Caco-2 (cell line): ENCODE measurements around the gene MYLK2. TPM values are rescaled to one million over a fixed set of nuclear protein-coding genes. Genes with fewer than 3 reads are reported as not detected.

ENCODE experiments used
- BruUV-seq: library from RNA; stranded (reverse); fragments of 400-500 nt; replicated peaks from 2 replicates; lab custom pipeline; 2021; lab: Mats Ljungman, UMichigan
- CTCF ChIA-PET: fragments of 300-600 bp; sonication (Branson Sonifier 250); formaldehyde crosslinking; loops from one replicate; lab custom pipeline; 2022; ENCODE audit warnings: antibody characterized with exemption; lab: Charles Lee
- POLR2A ChIA-PET: fragments of 300-600 bp; sonication (Branson Sonifier 250); formaldehyde crosslinking; loops from one replicate; lab custom pipeline; 2022; ENCODE audit warnings: antibody characterized with exemption; lab: Charles Lee
- DNase-seq, 2 experiments: peaks; one replicate each; pipeline versions ENCODE4 v3.0.0 to v3.0.0-alpha.2; 2020 to 2022
- H3K27me3 ChIP-seq: replicated peaks from 2 replicates; pipeline ENCODE4 v1.6.0; 2011; ENCODE audit warnings: low read length; ENCODE audit not compliant: control insufficient read depth, insufficient read depth
- H3K36me3 ChIP-seq: 2 replicates; pipeline ENCODE4 v1.5.1; 2011; ENCODE audit warnings: low read length; ENCODE audit not compliant: control insufficient read depth, insufficient read depth
- H3K4me1 ChIP-seq: fragments of 250-450 bp; sonication (Bioruptor Pico); 2 replicates; pipeline ENCODE4 v1.5.1; 2020; ENCODE audit warnings: mild to moderate bottlenecking
- H3K4me3 ChIP-seq: 2 replicates; pipeline ENCODE4 v1.5.1; 2011; ENCODE audit warnings: low read depth, mild to moderate bottlenecking, control low read depth, low read length
- H3K9me3 ChIP-seq: fragments of 250-450 bp; sonication (Bioruptor Pico); 2 replicates; pipeline ENCODE4 v1.5.1; 2020; ENCODE audit warnings: mild to moderate bottlenecking, moderate library complexity
- H3K27ac Mint-ChIP-seq: one replicate; pipeline ENCODE4 v1.8.0; 2022; ENCODE audit warnings: mixed read lengths; ENCODE audit not compliant: unreplicated experiment
- H3K27me3 Mint-ChIP-seq: one replicate; pipeline ENCODE4 v1.8.0; 2022; ENCODE audit warnings: mixed read lengths; ENCODE audit not compliant: insufficient read depth, unreplicated experiment
- H3K36me3 Mint-ChIP-seq: one replicate; pipeline ENCODE4 v1.8.0; 2022; ENCODE audit warnings: mild to moderate bottlenecking, mixed read lengths; ENCODE audit not compliant: insufficient read depth, unreplicated experiment
- H3K4me1 Mint-ChIP-seq: one replicate; pipeline ENCODE4 v1.8.0; 2022; ENCODE audit warnings: low read depth, mixed read lengths; ENCODE audit not compliant: unreplicated experiment
- H3K4me3 Mint-ChIP-seq: one replicate; pipeline ENCODE4 v1.8.0; 2022; ENCODE audit warnings: mild to moderate bottlenecking, moderate library complexity, mixed read lengths; ENCODE audit not compliant: unreplicated experiment
- H3K9me3 Mint-ChIP-seq: one replicate; pipeline ENCODE4 v1.8.0; 2022; ENCODE audit warnings: mixed read lengths; ENCODE audit not compliant: unreplicated experiment
- intact Hi-C: fragments of 100-400 bp; cut with micrococcal nuclease; formaldehyde crosslinking; loops from one replicate; pipeline ENCODE4 v1.10.0; 2022; ENCODE audit not compliant: unreplicated experiment
- total RNA-seq: library from RNA; stranded (reverse); gene quantifications from 2 replicates; pipeline ENCODE4 v1.2.3, GENCODE V29; 2022
- TF ChIP-seq, protein P1 (sequence below), 2 experiments: fragments of 200-600 bp in 1 of 2; IDR thresholded peaks; 1 replicate in 1 of 2; 2 replicates in 1 of 2; pipeline versions ENCODE4 v1.5.1 to v1.8.0; 2011 to 2022; ENCODE audit warnings: antibody characterized with exemption in 1 of 2, control low read depth in 1 of 2, inconsistent platforms in 1 of 2, low read depth in 1 of 2, low read length in 1 of 2, mild to moderate bottlenecking in 1 of 2, moderate library complexity in 1 of 2; ENCODE audit not compliant: insufficient read depth in 1 of 2, severe bottlenecking in 1 of 2, unreplicated experiment in 1 of 2

Gene MYLK2
- total RNA-seq, 1 experiment from 2014 or later: 0.91 TPM

DNA sequence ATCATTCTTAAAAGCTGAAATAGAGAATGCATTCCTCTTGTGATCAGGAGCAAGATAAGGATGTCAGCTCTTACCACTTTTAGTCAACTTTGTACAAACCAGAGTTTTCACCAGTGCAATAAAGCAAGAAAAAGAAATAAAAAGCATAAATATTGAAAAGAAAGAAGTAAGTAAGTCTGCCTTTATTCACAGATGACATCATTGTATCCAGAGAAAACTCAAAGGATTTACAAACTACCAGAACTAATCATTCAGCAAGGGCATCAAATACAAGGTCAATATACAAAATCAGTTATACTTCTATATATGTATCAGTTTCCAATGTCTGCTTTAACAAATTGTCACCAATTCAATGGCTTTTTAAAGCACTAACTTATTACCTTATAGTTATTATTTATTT lies 64.7 kb downstream of the MYLK2 start:
- intact Hi-C loops: no loop called here
- Histone ChIP-seq H3K9me3 (no peaks in the 10 kb centered on the region), H3K4me1 (no peaks in the 10 kb centered on the region), H3K4me3 (no peak overlapping the region), H3K27me3 (0 out of 2 replicates have a peak, but pooled peaks cover 1% of the 10 kb centered on the region), H3K36me3 (no peaks in the 10 kb centered on the region)
- Mint-ChIP-seq H3K36me3 (peaks cover 23% of the 10 kb centered on the region), H3K9me3 (no peaks in the 10 kb centered on the region), H3K4me1 (peaks cover 12% of the 10 kb centered on the region), H3K27ac (no peak overlapping the region), H3K4me3 (no peak overlapping the region), H3K27me3 (peaks cover 7% of the 10 kb centered on the region)
- TF ChIP-seq, protein P1, sequence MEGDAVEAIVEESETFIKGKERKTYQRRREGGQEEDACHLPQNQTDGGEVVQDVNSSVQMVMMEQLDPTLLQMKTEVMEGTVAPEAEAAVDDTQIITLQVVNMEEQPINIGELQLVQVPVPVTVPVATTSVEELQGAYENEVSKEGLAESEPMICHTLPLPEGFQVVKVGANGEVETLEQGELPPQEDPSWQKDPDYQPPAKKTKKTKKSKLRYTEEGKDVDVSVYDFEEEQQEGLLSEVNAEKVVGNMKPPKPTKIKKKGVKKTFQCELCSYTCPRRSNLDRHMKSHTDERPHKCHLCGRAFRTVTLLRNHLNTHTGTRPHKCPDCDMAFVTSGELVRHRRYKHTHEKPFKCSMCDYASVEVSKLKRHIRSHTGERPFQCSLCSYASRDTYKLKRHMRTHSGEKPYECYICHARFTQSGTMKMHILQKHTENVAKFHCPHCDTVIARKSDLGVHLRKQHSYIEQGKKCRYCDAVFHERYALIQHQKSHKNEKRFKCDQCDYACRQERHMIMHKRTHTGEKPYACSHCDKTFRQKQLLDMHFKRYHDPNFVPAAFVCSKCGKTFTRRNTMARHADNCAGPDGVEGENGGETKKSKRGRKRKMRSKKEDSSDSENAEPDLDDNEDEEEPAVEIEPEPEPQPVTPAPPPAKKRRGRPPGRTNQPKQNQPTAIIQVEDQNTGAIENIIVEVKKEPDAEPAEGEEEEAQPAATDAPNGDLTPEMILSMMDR (IDR thresholded peaks at IDR 0.05; ENCODE audit: insufficient read depth in 1 of 2, low read depth in 1 of 2, low read length in 1 of 2, severe bottlenecking in 1 of 2, unreplicated experiment in 1 of 2): no peak
- DNase-seq: no peak
- no TSS peak for BruUV-seq
- POLR2A ChIA-PET: no interaction called here
- CTCF ChIA-PET: no interaction called here

Other genes with a start within 250 kb of the MYLK2 start
- gene ID1, start 214.1 kb upstream of the MYLK2 start, total RNA-seq: 157 and 163 TPM in 2 replicates
- not detected in 2 replicates for gene COX4I2, start 181.4 kb upstream of the MYLK2 start, total RNA-seq
- gene BCL2L1, start 96.5 kb upstream of the MYLK2 start, total RNA-seq: 444 and 469 TPM in 2 replicates
- 221 and 237 TPM in 2 replicates for gene TPX2, start 80.1 kb upstream of the MYLK2 start, total RNA-seq
- not detected in 2 replicates for gene FOXS1, start 26.2 kb downstream of the MYLK2 start, total RNA-seq
- gene DUSP15, start 51.2 kb downstream of the MYLK2 start, total RNA-seq: 8.2 and 9.1 TPM in 2 replicates
- gene TTLL9, start 51.3 kb downstream of the MYLK2 start, total RNA-seq: not detected in 2 replicates
- gene PDRG1, start 132.7 kb downstream of the MYLK2 start, total RNA-seq: 55.7 and 56.8 TPM in 2 replicates
- not detected in 2 replicates for gene XKR7, start 148.8 kb downstream of the MYLK2 start, total RNA-seq
- 0.16 and 0.32 TPM in 2 replicates for gene CCM2L, start 191.1 kb downstream of the MYLK2 start, total RNA-seq
- gene HCK, start 232.9 kb downstream of the MYLK2 start, total RNA-seq: not detected in 2 replicates